Immature natural killer cell (primary cell): ENCODE results near the gene PRDM2. TPM values are rescaled to one million over a fixed set of nuclear protein-coding genes. Genes with fewer than 3 reads are reported as not detected.
A peak's percentile ranks its signal among the peaks of the same experiment; 100 is the strongest.

Source experiments
- DNase-seq, 3 donors: peaks; one replicate each; pipeline ENCODE4 v3.0.0; 2022; ENCODE audit warnings: mixed read lengths in 1 of 3
- H3K27ac Mint-ChIP-seq, 6 donors: one replicate each; pipeline ENCODE4 v1.8.0; 2020; ENCODE audit warnings: mixed read lengths in 6 of 6, mild to moderate bottlenecking in 5 of 6, inconsistent platforms in 4 of 6, moderate library complexity in 3 of 6
- H3K27me3 Mint-ChIP-seq, 3 donors: one replicate each; pipeline ENCODE4 v1.8.0; 2020 to 2021; ENCODE audit warnings: low read depth in 3 of 3, mild to moderate bottlenecking in 3 of 3, mixed read lengths in 3 of 3, moderate library complexity in 3 of 3, inconsistent platforms in 1 of 3
- H3K36me3 Mint-ChIP-seq, 3 donors: one replicate each; pipeline ENCODE4 v1.8.0; 2020; ENCODE audit warnings: mixed read lengths in 3 of 3, inconsistent platforms in 2 of 3, mild to moderate bottlenecking in 2 of 3
- H3K4me1 Mint-ChIP-seq, 2 donors: one replicate each; pipeline ENCODE4 v1.8.0; 2020; ENCODE audit warnings: inconsistent platforms in 2 of 2, mild to moderate bottlenecking in 2 of 2, mixed read lengths in 2 of 2, moderate library complexity in 1 of 2
- H3K4me3 Mint-ChIP-seq, 5 donors: one replicate each; pipeline ENCODE4 v1.8.0; 2020; ENCODE audit warnings: mild to moderate bottlenecking in 5 of 5, mixed read lengths in 5 of 5, inconsistent platforms in 3 of 5, moderate library complexity in 3 of 5
- H3K9me3 Mint-ChIP-seq, 6 donors: one replicate each; pipeline ENCODE4 v1.8.0; 2020; ENCODE audit warnings: mild to moderate bottlenecking in 6 of 6, mixed read lengths in 6 of 6, inconsistent platforms in 4 of 6, moderate library complexity in 3 of 6
- polyA plus RNA-seq, 3 donors: library from polyadenylated mRNA; unstranded; fragments of 300-500 nt; fragmentation: Illumina TruSeq; gene quantifications; one replicate each; pipeline ENCODE4 v1.2.3, GENCODE V29; 2021

The PRDM2 gene
- polyA plus RNA-seq, 3 donors from 2014 or later = 9.6 to 34.1 (median 10.8) TPM

DNA sequence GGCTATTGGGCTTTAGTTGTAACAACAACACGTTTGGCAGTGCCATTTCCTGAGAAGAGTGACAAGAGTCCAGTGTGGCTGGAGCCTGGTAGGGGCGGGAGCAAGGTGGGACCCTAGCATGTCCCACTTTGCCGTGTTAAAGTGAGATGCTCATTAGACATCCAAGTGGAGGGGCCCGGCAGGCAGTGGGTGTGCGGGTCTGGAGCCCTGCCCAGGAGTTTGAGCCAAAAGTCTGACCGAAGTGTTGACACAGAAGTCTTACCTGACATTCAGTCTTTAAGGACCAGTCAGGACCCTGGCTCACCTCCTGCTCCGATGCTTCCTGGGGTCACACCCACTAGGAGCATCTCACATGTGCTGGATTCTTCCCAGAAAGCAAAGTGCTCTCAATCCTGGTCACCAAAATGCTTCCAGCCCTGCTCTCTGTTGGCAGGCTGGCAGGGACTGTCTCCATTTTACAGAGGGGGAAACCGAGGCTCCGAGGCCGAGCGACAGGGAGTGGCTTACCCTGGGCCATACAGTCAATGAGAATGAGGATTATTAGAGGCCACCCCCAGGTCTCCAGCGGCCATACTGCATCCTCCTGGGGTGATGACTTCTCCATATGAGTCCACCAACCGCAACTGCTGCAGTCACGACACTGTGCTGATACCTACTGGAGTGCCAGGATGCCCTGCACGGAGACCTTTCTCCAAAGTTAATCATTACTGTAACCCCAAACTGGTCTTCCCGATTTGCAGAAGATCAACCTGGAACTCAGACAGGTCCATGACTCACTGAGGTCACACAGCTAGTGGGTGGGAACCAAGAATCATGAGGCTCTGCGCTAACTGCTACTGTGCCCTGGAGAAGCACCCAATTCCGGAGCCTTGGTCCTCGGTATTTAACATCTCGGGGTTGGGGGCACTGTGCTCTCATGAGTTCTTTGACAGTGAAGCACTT, 112.7 kb downstream of the PRDM2 start:
- DNase-seq = no peak
- H3K4me3 Mint-ChIP-seq = no peak overlapping the region

DNA sequence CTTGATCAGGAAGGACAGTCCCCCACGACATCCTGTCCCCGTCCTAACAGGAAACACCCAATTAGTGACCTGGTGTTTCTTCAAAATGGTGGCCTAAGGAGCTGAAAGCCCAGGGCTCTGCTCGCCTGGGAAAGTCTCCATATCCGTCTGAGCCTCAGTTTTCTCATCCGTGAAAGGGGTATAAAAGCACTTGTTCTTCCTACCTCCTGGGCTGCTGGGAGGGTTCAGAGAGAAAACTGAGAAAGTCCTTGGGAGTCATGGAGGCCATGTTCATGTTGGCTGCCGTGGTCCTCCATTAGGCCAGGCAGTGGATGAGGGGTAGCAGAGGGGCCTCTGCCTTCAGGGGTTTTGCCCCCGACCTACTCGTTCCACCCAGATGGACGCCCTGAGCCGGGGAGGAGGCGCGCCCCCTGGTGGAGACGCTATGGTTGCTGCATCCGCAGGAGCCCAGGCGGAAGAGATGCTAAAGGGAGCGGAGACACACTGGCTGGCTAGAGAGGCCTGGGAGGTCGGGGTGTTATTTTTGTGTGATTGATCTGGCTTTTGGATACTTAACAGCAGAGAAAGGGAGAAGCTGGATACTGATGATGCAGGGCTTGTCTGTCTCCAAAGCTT, 113.5 kb downstream of the PRDM2 start:
- Mint-ChIP-seq H3K27ac (peak overlapping the region in 2 of 6 donors; percentile 51 to 80), H3K27me3 (peaks cover 0 to 7% (median 2%) of the 10 kb centered on the region in 3 donors), H3K4me1 (peaks cover 46 to 54% of the 10 kb centered on the region in 2 donors), H3K4me3 (no peak overlapping the region), H3K9me3 (no peaks in the 10 kb centered on the region), H3K36me3 (peaks cover 0 to under 1% (median 0%) of the 10 kb centered on the region in 3 donors)
- peak; percentile 28 to 34 (median 29) for DNase-seq

More for the DNA sequence above, 112.7 kb downstream of the PRDM2 start:
- Mint-ChIP-seq H3K27ac (peak overlapping the region in 4 of 6 donors; percentile 10 to 55 (median 38)), H3K27me3 (peaks cover 0 to 6% (median 2%) of the 10 kb centered on the region in 3 donors), H3K9me3 (no peaks in the 10 kb centered on the region), H3K36me3 (no peaks in the 10 kb centered on the region), H3K4me1 (peaks cover 53 to 62% of the 10 kb centered on the region in 2 donors)

GRCh38 chr1:13814131-13814530, 114.1 kb downstream of the PRDM2 start:
- Mint-ChIP-seq H3K36me3 (peaks cover 0 to 4% (median 0%) of the 10 kb centered on the region in 3 donors), H3K9me3 (no peaks in the 10 kb centered on the region), H3K27me3 (peaks cover 0 to 7% (median 2%) of the 10 kb centered on the region in 3 donors), H3K4me3 (no peak overlapping the region), H3K4me1 (peaks cover 40 to 48% of the 10 kb centered on the region in 2 donors), H3K27ac (no peak overlapping the region)
- DNase-seq = no peak

GRCh38 chr1:13816016-13816760, 116.2 kb downstream of the PRDM2 start:
- Mint-ChIP-seq H3K9me3 (no peaks in the 10 kb centered on the region), H3K27ac (no peak overlapping the region), H3K4me1 (peaks cover 27 to 30% of the 10 kb centered on the region in 2 donors), H3K4me3 (no peak overlapping the region), H3K27me3 (peaks cover 0 to 7% (median 0%) of the 10 kb centered on the region in 3 donors), H3K36me3 (peaks cover 0 to 7% (median 0%) of the 10 kb centered on the region in 3 donors)
- DNase-seq = no peak

DNA sequence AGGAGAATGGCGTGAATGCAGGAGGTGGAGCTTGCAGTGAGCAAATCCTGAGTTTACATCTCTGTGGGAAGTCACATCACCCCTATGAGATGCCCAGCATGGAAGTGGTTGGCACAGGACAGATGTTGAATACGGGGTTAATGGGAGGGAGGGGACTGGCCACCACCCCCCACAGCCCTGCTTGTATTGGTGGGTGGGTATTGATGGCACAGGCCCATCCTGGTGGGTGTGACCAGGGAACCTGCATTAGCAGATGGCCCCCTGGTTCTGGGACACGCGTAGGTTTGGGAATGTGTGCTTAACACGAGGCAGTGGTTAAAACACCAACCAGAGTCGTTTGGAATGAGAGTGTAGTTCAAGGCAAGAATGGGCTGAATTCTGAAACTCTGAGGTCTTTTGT, 117.9 kb downstream of the PRDM2 start:
- Mint-ChIP-seq H3K9me3 (no peaks in the 10 kb centered on the region), H3K27me3 (peaks cover 0 to 6% (median 0%) of the 10 kb centered on the region in 3 donors), H3K4me1 (peaks cover 12 to 13% of the 10 kb centered on the region in 2 donors), H3K4me3 (no peak overlapping the region), H3K27ac (no peak overlapping the region), H3K36me3 (peaks cover 5 to 18% (median 10%) of the 10 kb centered on the region in 3 donors)
- no peak for DNase-seq

DNA sequence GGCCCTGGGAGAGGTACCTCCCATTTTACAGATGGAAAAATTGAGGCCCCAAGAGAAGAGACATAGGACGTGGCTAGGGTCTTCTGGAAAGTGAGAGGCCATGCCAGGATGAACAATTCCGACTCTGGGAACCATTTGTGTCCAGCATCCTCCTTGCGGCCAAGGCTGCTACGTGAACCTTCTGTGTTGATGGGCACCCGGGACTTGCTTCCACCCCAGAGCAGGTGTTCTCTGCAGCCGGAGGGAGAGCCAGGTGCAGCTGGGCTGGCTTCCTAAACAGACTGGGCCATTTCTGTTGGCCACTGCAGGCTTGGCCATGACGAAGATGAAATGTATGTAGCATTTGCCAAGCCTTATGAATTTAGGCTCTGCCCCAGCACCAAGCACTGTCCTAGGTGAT, 118.9 kb downstream of the PRDM2 start:
- Mint-ChIP-seq H3K9me3 (no peaks in the 10 kb centered on the region), H3K4me3 (no peak overlapping the region), H3K36me3 (peaks cover 8 to 27% (median 13%) of the 10 kb centered on the region in 3 donors), H3K27ac (peak overlapping the region in 1 of 6 donors; percentile 12), H3K27me3 (peaks cover 0 to 3% (median 0%) of the 10 kb centered on the region in 3 donors), H3K4me1 (peaks cover 2 to 3% of the 10 kb centered on the region in 2 donors)
- DNase-seq = no peak

DNA sequence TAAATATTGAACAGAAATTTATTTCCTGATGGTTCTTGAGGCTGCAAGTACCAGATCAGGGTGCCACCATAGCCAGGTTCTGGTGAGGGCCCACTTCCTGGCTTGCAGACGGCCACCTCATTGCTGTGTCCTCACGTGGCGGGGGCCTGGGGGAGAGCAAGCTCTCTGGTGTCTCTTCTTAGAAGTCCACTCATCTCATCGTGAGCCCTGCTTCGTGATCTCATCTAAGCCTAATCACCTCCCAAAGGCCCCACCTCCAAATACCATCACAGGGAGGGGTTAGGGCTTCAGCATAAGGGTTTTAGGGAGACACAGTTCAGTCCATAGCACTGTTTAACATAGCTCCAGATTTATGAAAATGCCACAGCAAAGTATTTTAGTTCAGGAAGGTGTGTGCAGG, 119.7 kb downstream of the PRDM2 start:
- peaks cover 0 to 2% of the 10 kb centered on the region in 2 donors for H3K4me1 Mint-ChIP-seq
- H3K4me3 Mint-ChIP-seq = no peak overlapping the region
- H3K27ac Mint-ChIP-seq = peak overlapping the region in 1 of 6 donors; percentile 29
- peaks cover 0 to 3% (median 0%) of the 10 kb centered on the region in 3 donors for H3K27me3 Mint-ChIP-seq
- DNase-seq = no peak
- H3K9me3 Mint-ChIP-seq = no peaks in the 10 kb centered on the region
- peaks cover 8 to 28% (median 14%) of the 10 kb centered on the region in 3 donors for H3K36me3 Mint-ChIP-seq

DNA sequence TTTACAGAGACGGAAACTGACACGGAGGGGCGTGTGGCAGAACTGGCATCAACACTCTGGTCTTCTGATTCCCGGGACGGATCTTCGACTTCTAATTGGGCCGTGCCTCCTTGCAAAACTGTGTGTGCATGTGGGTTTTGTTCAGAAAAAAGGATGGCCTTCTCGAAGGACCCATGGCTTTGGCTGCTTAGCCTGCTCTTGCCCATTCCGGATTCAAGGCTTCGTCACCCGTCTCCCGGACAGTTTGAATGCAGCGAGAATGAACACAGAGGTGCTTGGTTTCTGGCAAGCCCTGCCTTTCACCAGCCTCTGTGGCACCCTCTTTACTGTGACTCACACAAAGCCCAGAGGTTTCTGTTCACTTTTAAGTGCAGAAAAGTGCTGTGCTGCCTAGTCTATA, 120.1 kb downstream of the PRDM2 start:
- peak overlapping the region in 1 of 6 donors; percentile 29 for H3K27ac Mint-ChIP-seq
- peaks cover 0 to 3% (median 0%) of the 10 kb centered on the region in 3 donors for H3K27me3 Mint-ChIP-seq
- H3K9me3 Mint-ChIP-seq = no peaks in the 10 kb centered on the region
- H3K4me3 Mint-ChIP-seq = no peak overlapping the region
- no peak for DNase-seq
- H3K36me3 Mint-ChIP-seq = peaks cover 8 to 28% (median 14%) of the 10 kb centered on the region in 3 donors
- no peaks in the 10 kb centered on the region for H3K4me1 Mint-ChIP-seq

DNA sequence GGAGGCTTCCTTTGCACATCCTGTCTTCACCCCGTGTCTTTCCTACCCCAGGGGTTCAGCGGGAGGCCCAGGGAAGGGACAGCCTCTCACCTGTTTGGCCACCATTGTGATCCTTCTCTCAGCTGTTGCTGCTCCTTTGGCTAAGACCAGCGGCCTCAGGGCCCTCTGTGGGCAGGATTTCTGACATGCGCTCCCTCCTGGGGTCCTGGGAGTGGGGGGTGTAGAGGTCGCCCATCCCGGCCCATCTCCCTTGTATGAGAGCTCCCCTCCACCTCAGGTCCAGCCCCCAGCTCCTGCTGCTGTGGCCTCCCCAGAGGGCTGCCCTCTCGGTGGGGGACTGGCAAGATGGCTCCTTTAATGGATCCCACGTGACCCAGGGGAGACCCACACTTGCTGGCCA, 120.5 kb downstream of the PRDM2 start:
- DNase-seq = no peak

GRCh38 chr1:13823126-13823880, 123.3 kb downstream of the PRDM2 start:
- Mint-ChIP-seq H3K9me3 (no peaks in the 10 kb centered on the region), H3K27ac (peak overlapping the region in 1 of 6 donors; percentile 2), H3K4me1 (no peaks in the 10 kb centered on the region), H3K4me3 (no peak overlapping the region), H3K27me3 (peaks cover 0 to 3% (median 0%) of the 10 kb centered on the region in 3 donors), H3K36me3 (peaks cover 8 to 32% (median 14%) of the 10 kb centered on the region in 3 donors)
- DNase-seq = no peak

More for the DNA sequence above, 120.5 kb downstream of the PRDM2 start:
- H3K27ac Mint-ChIP-seq = no peak overlapping the region
- H3K4me3 Mint-ChIP-seq = no peak overlapping the region
- peaks cover 0 to 3% (median 0%) of the 10 kb centered on the region in 3 donors for H3K27me3 Mint-ChIP-seq
- peaks cover 8 to 28% (median 14%) of the 10 kb centered on the region in 3 donors for H3K36me3 Mint-ChIP-seq
- no peaks in the 10 kb centered on the region for H3K9me3 Mint-ChIP-seq
- no peaks in the 10 kb centered on the region for H3K4me1 Mint-ChIP-seq

DNA sequence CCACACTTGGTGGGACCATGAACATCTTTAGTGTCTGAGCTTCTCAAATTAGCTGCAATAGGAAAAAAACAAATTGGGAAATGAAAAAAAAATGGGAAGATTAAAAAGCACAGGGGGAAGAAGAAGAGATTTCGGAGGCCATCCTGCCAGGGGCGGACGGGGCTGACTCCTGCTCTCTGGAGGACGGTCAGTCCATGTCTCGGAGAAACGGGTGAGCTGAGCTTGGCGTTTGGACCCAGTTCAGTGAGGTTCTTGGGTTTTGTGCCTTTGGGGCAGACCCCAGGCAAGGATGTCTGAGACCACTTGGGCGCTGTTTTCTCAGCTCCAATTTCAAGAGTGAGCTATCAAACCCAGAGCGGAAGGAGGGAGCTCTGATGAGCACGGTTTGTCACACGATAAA, 123.9 kb downstream of the PRDM2 start:
- Mint-ChIP-seq H3K27ac (peak overlapping the region in 2 of 6 donors; percentile 2 to 24), H3K27me3 (peaks cover 0 to 1% (median 0%) of the 10 kb centered on the region in 3 donors)
- DNase-seq = no peak

GRCh38 chr1:13824626-13825025, 124.6 kb downstream of the PRDM2 start:
- Mint-ChIP-seq H3K27ac (peak overlapping the region in 1 of 6 donors; percentile 0), H3K4me1 (no peaks in the 10 kb centered on the region), H3K27me3 (peaks cover 0 to 1% (median 0%) of the 10 kb centered on the region in 3 donors), H3K4me3 (no peak overlapping the region), H3K9me3 (no peaks in the 10 kb centered on the region), H3K36me3 (peaks cover 8 to 28% (median 14%) of the 10 kb centered on the region in 3 donors)
- no peak for DNase-seq

More for the DNA sequence above, 123.9 kb downstream of the PRDM2 start:
- no peaks in the 10 kb centered on the region for H3K4me1 Mint-ChIP-seq
- H3K9me3 Mint-ChIP-seq = no peaks in the 10 kb centered on the region
- peaks cover 8 to 28% (median 14%) of the 10 kb centered on the region in 3 donors for H3K36me3 Mint-ChIP-seq
- no peak overlapping the region for H3K4me3 Mint-ChIP-seq
